ENCODE data around the gene RBFOX2.
"Not testable (repeated sequence)": the region's sequence is repeated elsewhere in the genome, so short reads cannot be mapped to it uniquely, and the experiment has no call there.

The RBFOX2 gene

GRCh38 chr22:35742342-35743100 is 286.1 kb downstream of the RBFOX2 start:
- H3K4me3 ChIP-seq (ENCODE audit: low read depth, low read length) = no peak overlapping the region
- TF ChIP-seq CTCF (IDR thresholded peaks at IDR 0.05; ENCODE audit: borderline replicate concordance, insufficient read depth, low read depth, low read length) = no peak

- H3K4me3 ChIP-seq (ENCODE audit: low read depth, low read length) = no peak overlapping the region
- no peak for TF ChIP-seq CTCF (IDR thresholded peaks at IDR 0.05; ENCODE audit: borderline replicate concordance, insufficient read depth, low read depth, low read length)
Observed at GRCh38 chr22:35740616-35741015, 288.0 kb downstream of the RBFOX2 start.

- H3K4me3 ChIP-seq (ENCODE audit: low read depth, low read length) = no peak overlapping the region
- no peak for TF ChIP-seq CTCF (IDR thresholded peaks at IDR 0.05; ENCODE audit: borderline replicate concordance, insufficient read depth, low read depth, low read length)
Observed at GRCh38 chr22:35739931-35740380, 288.7 kb downstream of the RBFOX2 start.

- TF ChIP-seq CTCF (IDR thresholded peaks at IDR 0.05; ENCODE audit: borderline replicate concordance, insufficient read depth, low read depth, low read length) = peak; percentile 17; the same call in 1 of the 2 replicates
- no peak overlapping the region for H3K4me3 ChIP-seq (ENCODE audit: low read depth, low read length)
Observed at GRCh38 chr22:35739076-35739930, 289.3 kb downstream of the RBFOX2 start.

- not testable (repeated sequence) for H3K4me3 ChIP-seq (ENCODE audit: low read depth, low read length)
Observed at GRCh38 chr22:35737886-35738285, 290.7 kb downstream of the RBFOX2 start.

- TF ChIP-seq CTCF (IDR thresholded peaks at IDR 0.05; ENCODE audit: borderline replicate concordance, insufficient read depth, low read depth, low read length) = no peak
- H3K4me3 ChIP-seq (ENCODE audit: low read depth, low read length) = no peak overlapping the region
Observed at GRCh38 chr22:35736701-35737100, 291.9 kb downstream of the RBFOX2 start.

GRCh38 chr22:35736166-35736565 is 292.5 kb downstream of the RBFOX2 start:
- H3K4me3 ChIP-seq (ENCODE audit: low read depth, low read length) = no peak overlapping the region
- TF ChIP-seq CTCF (IDR thresholded peaks at IDR 0.05; ENCODE audit: borderline replicate concordance, insufficient read depth, low read depth, low read length) = no peak

All from GM12875 (cell line).